NCI-H345 treated with DMSO at 0.1 percent for 48 hours (cell line): ENCODE measurements around the gene VAPB.

Experiments used
- DNase-seq: peaks from one replicate; lab custom pipeline; 2025; ENCODE audit not compliant: unreplicated experiment; lab: John Stamatoyannopoulos, UW

Gene VAPB

DNA sequence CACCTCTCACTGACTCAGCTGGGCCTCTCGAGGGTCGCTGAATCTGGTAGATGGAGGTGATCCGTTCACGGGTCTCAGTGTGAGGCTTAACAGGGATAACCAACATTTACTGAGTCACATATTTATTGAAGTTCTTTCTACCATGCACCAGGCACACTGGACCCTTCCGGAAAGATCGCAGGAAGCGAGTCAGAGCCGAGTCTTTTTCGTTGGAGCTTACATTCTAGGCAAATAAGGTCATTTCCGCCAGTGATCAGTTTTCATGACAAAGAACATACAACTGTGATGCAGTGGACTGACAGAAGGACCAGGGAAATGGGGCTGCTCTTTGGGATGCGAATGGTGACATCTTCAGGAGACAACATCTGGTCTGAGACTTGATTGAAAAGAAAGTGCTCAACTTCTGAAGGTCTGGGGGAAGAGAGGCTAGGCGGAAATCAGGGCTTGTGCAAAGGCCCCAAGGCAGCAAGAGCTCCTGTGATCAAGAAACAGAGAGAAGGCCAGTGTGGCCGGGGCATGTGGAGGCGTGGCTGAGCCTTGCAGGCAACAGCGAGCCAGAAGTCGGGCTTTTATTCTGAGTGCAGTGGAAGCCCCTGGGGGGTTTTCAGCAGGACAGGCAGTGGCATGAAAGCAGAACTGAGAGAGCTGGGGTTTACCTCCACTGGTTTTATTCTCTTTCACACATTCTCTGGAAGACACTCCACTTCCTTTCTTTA lies 69.5 kb downstream of the VAPB start:
- DNase-seq, result no peak

DNA sequence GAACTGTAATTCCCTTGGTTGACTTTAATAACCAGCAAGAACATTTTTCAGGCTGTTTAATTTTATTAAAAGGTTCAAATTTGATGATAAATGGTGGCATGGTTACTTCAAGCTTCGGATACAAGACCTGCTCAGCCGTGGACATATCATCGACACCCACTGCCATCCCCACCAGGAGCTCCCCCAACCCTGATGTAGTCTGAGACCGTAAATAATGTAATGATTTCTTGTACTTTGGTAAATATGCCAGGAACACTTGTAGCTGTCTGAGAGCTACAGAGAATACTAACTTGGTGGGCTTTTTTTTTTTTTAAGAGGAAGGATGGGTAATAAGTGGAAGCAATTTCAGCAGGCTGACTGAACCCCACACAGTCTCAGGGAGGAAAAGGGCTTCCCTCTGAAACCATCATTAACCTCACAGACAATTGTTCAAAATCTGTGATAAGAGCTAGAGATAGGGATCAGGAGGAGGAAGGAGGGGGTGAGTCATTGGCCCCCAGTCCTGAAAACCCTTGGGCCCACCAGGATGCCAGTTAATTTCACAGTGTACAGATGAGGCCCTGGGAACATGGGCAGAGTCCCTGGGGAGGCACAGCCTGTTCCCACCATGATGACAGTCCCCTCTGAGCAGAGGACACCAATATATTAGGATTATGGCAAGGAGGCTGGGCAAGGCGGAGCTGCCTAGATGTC lies 70.2 kb downstream of the VAPB start:
- no peak for DNase-seq

DNA sequence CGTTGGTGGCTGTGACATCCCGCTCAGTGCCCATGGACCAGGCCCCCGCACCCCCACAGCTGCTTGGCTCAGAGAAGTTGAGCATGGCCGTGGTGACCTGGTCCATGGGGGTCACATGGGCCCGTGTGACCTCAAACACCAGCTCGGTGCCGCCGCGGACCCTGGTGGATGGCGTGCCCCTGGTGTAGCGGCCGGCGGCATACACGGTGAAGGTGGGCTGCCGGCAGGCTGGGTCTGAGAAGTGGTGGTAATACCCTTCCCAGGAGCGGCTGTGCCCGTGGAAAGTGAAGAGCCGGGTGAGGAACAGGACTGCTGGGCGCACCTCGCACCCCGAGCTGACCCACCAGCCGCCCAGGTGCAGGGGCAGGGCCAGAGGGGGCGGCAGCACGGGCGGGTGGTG lies 72.1 kb downstream of the VAPB start:
- DNase-seq, result no peak

DNA sequence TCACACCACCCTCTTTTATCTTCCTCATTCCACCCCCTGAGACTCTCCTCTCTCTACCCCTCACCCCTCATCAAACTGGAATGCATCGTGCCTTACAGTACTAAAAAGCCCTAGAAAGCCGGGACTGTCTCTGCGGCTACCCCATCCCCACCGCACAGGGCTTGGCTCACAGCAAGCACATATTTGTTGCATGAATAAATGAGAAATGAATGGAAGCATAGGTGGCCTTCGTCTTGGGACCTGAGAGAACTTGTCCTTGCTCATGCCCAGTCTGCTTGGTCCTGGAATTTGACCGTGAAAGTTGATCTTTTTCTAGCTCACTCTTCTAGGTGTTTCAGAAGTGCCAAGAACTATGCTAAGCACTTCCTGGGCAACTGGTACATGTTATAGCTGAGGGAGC lies 72.9 kb downstream of the VAPB start:
- no peak for DNase-seq

- DNase-seq, result no peak
Observed at GRCh38 chr20:58463256-58463655, 74.2 kb downstream of the VAPB start.

- no peak for DNase-seq
Observed at GRCh38 chr20:58464838-58465237, 75.8 kb downstream of the VAPB start.

DNA sequence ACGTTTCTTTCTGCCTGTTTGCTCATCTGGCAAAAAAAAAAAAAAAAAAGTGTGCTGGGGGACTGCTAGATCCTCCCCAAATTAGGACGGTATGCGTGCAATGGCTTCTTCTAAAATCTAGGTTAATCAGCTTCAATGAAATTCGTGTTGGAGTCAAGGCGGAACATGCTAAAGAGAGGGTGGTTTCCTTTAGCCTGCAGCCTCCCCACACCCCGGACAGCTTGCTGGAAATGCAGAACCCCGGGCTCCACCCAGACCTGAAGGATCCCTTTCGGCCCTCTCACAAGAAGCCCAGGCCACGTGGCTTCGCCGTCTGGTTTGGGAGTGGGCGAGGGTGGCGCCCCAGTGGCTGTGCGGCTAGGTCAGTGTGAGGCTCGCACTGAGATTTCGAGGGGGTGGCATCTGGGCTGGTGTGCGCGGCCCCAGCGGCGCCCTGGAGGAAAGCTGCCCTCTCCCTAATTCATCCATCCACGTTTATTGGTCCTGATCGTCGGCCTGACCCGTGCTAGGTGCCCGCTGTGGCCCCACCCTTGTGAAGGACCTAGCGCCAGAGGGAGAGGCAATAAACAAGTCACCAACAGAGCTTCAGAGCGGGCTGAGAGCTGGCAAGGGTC lies 77.2 kb downstream of the VAPB start:
- no peak for DNase-seq

DNA sequence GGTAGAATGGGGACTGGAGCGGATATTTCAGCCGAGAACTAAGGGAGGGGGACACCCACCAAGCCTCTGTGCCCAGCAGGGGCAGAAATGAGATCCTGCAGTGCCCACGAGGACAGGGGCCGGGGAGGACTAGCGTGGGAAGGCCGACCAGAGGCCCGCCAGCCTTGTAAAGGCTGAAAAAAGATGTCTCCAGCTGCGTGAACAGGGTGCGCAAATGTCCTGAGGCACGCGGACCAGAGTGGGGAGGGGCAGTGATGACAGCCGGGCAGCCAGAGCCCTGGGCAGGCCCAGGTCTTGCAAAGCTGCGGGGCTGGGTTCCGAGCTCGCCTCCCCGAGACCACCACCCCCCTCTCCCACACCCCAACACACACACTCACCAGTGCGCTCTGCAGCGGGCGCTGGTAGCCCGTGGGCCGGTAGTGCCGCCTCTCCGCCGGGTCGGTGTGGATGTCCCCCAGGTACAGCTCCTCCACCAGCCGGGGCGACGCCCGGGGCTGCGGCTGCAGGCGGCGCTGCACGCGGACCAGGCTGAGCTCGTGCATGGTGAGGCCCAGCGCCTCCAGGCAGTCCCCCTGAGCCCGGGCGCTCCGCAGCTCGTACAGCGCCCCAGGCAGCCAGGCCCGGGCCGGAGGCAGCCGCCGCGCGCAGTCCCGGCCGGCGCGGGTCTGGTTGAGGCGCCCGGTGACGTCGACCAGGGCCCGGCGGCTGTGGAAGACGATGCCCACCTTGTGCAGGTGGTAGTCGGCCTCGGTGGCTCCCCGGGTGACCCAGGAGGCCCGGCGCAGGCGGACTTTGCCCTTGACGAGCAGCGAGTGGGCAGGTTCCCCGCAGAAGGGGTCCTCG lies 77.9 kb downstream of the VAPB start:
- DNase-seq, result no peak

GRCh38 chr20:58467572-58468527 lies 78.8 kb downstream of the VAPB start:
- peak; percentile 1 for DNase-seq

DNA sequence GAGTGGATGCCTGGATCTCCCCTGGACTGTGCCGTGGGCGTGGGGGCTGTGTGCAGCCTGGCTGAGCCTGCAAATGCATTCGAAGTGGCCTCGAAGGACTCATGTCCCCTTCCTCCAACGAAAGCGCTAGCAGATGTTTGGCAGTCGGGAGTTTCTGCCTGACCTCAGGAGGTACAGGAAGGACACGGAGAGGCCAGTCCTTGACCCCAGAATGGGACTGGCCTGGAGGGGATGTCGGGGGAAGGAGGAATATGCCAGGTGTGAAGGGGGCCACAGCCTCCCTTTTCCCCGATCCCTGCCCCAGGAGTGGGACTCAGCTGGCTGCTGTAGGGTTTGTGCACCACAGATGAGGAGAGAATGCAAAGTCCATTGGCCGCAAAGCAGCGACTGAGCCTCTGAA lies 80.6 kb downstream of the VAPB start:
- DNase-seq, result no peak

DNA sequence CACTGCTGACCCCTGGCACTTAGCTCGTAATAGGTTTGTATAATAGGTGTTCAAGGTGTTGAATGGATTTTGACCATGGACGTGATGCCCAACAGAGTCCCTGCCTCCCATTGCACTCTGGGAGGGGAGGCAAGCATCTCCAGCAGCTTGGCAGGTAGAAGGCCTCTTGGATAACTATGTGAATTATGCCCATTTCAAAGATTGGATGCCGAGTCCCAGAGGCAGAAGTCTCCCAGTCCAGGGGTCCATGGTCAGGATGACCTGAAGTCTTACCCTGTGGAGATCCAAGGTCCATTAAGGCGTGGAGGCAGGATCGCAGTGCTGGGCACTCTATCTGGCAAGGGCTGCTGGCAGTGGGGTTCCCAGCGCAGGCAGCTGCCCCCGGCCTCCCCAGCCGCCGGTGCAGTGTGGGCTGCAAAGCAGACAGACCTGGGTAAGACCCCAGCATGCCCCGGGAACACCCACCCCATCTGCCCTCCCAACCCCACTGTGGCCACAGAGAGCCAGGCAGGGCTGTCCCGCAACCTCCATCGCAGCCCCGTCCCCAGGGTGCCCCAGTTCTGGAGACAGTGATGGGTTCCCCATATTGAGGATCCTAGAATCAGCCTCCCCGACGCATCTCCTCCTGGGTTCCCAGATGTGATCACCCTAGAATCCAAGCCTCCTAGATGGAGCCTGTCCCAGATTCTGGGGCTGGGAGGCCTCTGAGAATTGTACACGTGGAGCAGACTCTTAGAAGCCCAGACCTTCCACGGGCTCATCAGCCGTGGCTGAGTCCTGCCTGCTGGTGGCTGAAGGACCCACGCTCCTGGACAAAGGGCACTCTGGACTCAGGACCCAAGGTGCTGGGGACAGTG lies 81.5 kb downstream of the VAPB start:
- no peak for DNase-seq

GRCh38 chr20:58471193-58472164 lies 82.5 kb downstream of the VAPB start:
- no peak for DNase-seq

- DNase-seq, result no peak
Observed at GRCh38 chr20:58472273-58473018, 83.4 kb downstream of the VAPB start.

- no peak for DNase-seq
Observed at GRCh38 chr20:58473453-58474425, 84.7 kb downstream of the VAPB start.

DNA sequence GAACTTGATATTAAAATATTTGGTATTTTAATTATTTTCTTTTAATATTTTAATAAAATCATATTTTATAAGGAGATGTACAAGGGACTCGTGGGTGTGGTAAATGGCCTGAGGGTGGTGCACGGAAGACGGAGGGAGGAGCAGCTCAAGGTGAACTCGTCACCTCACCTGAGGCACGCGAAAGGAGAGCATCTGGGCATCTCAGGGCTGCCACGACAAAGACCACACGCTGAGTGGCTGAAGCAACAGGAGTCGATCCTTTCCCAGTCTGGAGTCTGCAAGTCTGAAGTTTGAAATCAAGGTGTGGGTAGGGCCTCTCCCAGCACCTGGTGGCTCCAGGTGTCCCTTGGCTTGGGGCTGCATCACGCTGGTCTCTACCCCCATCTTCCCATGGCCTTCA lies 86.4 kb downstream of the VAPB start:
- no peak for DNase-seq

GRCh38 chr20:58478141-58478805 lies 89.2 kb downstream of the VAPB start:
- DNase-seq, result no peak
